NCI-H748 treated with DMSO at 0.1 percent for 48 hours (cell line): ENCODE results near the gene TSPAN5.
"Not testable (repeated sequence)": the region's sequence is repeated elsewhere in the genome, so short reads cannot be mapped to it uniquely, and the experiment has no call there.

Experiments
- DNase-seq: peaks from one replicate; lab custom pipeline; 2025; lab: John Stamatoyannopoulos, UW

TSPAN5 gene

GRCh38 chr4:98658287-98659105 lies at the start of gene TSPAN5:
Gene TSPAN5, minus strand, starts transcription at chr4:98658611.
- DNase-seq = peak; percentile 18

GRCh38 chr4:98706935-98707334 lies 48.5 kb upstream of the TSPAN5 start:
- no peak for DNase-seq

GRCh38 chr4:98706200-98706813 lies 47.9 kb upstream of the TSPAN5 start:
- DNase-seq = no peak

GRCh38 chr4:98705586-98705985 lies 47.2 kb upstream of the TSPAN5 start:
- not testable (repeated sequence) for DNase-seq

GRCh38 chr4:98700656-98701055 lies 42.2 kb upstream of the TSPAN5 start:
- DNase-seq = no peak

- no peak for DNase-seq
Observed at GRCh38 chr4:98694076-98694475, 35.7 kb upstream of the TSPAN5 start.

- DNase-seq = no peak
Observed at GRCh38 chr4:98692411-98692810, 34.0 kb upstream of the TSPAN5 start.

GRCh38 chr4:98691588-98691987 lies 33.2 kb upstream of the TSPAN5 start:
- DNase-seq = no peak

GRCh38 chr4:98689507-98690174 lies 31.2 kb upstream of the TSPAN5 start:
- DNase-seq = no peak

GRCh38 chr4:98688411-98689290 lies 30.2 kb upstream of the TSPAN5 start:
- no peak for DNase-seq

GRCh38 chr4:98687876-98688275 lies 29.5 kb upstream of the TSPAN5 start:
- no peak for DNase-seq

- DNase-seq = no peak
Observed at GRCh38 chr4:98686847-98687246, 28.4 kb upstream of the TSPAN5 start.

GRCh38 chr4:98686043-98686707 lies 27.8 kb upstream of the TSPAN5 start:
- DNase-seq = peak; percentile 63

GRCh38 chr4:98685225-98686042 lies 27.0 kb upstream of the TSPAN5 start:
- peak; percentile 63 for DNase-seq

GRCh38 chr4:98682719-98683118 lies 24.3 kb upstream of the TSPAN5 start:
- DNase-seq = no peak

- DNase-seq = no peak
Observed at GRCh38 chr4:98680806-98681205, 22.4 kb upstream of the TSPAN5 start.

- no peak for DNase-seq
Observed at GRCh38 chr4:98679738-98680137, 21.3 kb upstream of the TSPAN5 start.

- no peak for DNase-seq
Observed at GRCh38 chr4:98677799-98678198, 19.4 kb upstream of the TSPAN5 start.

GRCh38 chr4:98674404-98675173 lies 16.2 kb upstream of the TSPAN5 start:
- no peak for DNase-seq

GRCh38 chr4:98673978-98674377 lies 15.6 kb upstream of the TSPAN5 start:
- no peak for DNase-seq
